ENCODE measurements around the gene SORL1. TPM values are rescaled to one million over a fixed set of nuclear protein-coding genes. Genes with fewer than 3 reads are reported as not detected.

The SORL1 gene
- total and polyA plus RNA-seq, 2 of the 13 experiments (the other 11 are each of a cell fraction or from before 2014, with no cell fraction given): 21.3 to 148 TPM

- Histone ChIP-seq H3K27me3 (ENCODE audit: control insufficient read depth in 1 of 2, insufficient read depth in 2 of 2, low read length in 2 of 2) (no peaks in the 10 kb centered on the region), H2AFZ (ENCODE audit: low read length) (no peak overlapping the region), H3K9me3 (ENCODE audit: low read length) (no peaks in the 10 kb centered on the region), H3K36me3 (replicated peaks in 1 of 2; ENCODE audit: control insufficient read depth in 1 of 2, insufficient read depth in 2 of 2, low read length in 2 of 2) (peaks cover 24 to 78% of the 10 kb centered on the region in 2 experiments), H3K4me2 (ENCODE audit: low read depth, low read length) (no peak overlapping the region), H3K79me2 (ENCODE audit: insufficient read depth, low read length) (no peaks in the 10 kb centered on the region), H3K9ac (ENCODE audit: insufficient read depth, low read depth, low read length) (no peak overlapping the region), H3K27ac (ENCODE audit: extremely low read length, insufficient read depth, low read length) (no peak overlapping the region), H4K20me1 (ENCODE audit: insufficient read depth, low read length) (peaks cover 11% of the 10 kb centered on the region; the same call in 1 of the 2 replicates), H3K4me3 (replicated peaks in 1 of 3; ENCODE audit: insufficient read depth in 1 of 3, low read depth in 2 of 3, low read length in 3 of 3) (no peak overlapping the region), H3K4me1 (ENCODE audit: insufficient read depth, low read length) (no peaks in the 10 kb centered on the region)
- ChIA-PET CTCF (ENCODE audit: low intra/inter-chr PET ratio, low total read pairs) (no interaction called here), POLR2A (no interaction called here)
- ATAC-seq (no peak), DNase-seq (ENCODE audit: low spot score) (no peak), FAIRE-seq (no peak)
- in situ Hi-C loops (cut with HindIII; ENCODE audit: extremely low pct_ligation_motif_present, low pct_unique_long_range_greater_than_20kb): no loop called here
- no peak for TF ChIP-seq ZNF513 (CRISPR knock-in tag; conservative IDR thresholded peaks at IDR 0.05)
- TF ChIP-seq ISL2 (CRISPR knock-in tag; IDR thresholded peaks at IDR 0.05): no peak
- TF ChIP-seq ZNF768 (CRISPR knock-in tag; IDR thresholded peaks at IDR 0.05): no peak
- TF ChIP-seq, protein P1, sequence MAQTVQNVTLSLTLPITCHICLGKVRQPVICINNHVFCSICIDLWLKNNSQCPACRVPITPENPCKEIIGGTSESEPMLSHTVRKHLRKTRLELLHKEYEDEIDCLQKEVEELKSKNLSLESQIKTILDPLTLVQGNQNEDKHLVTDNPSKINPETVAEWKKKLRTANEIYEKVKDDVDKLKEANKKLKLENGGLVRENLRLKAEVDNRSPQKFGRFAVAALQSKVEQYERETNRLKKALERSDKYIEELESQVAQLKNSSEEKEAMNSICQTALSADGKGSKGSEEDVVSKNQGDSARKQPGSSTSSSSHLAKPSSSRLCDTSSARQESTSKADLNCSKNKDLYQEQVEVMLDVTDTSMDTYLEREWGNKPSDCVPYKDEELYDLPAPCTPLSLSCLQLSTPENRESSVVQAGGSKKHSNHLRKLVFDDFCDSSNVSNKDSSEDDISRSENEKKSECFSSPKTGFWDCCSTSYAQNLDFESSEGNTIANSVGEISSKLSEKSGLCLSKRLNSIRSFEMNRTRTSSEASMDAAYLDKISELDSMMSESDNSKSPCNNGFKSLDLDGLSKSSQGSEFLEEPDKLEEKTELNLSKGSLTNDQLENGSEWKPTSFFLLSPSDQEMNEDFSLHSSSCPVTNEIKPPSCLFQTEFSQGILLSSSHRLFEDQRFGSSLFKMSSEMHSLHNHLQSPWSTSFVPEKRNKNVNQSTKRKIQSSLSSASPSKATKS (CRISPR knock-in tag; IDR thresholded peaks at IDR 0.05): no peak
- no peak for TF ChIP-seq TEAD2 (CRISPR knock-in tag; IDR thresholded peaks at IDR 0.05)
- TF ChIP-seq MEF2D (CRISPR knock-in tag; IDR thresholded peaks at IDR 0.05): no peak
- TF ChIP-seq EEA1 (CRISPR knock-in tag; IDR thresholded peaks at IDR 0.05; ENCODE audit: borderline replicate concordance): no peak
- TF ChIP-seq, protein P2, sequence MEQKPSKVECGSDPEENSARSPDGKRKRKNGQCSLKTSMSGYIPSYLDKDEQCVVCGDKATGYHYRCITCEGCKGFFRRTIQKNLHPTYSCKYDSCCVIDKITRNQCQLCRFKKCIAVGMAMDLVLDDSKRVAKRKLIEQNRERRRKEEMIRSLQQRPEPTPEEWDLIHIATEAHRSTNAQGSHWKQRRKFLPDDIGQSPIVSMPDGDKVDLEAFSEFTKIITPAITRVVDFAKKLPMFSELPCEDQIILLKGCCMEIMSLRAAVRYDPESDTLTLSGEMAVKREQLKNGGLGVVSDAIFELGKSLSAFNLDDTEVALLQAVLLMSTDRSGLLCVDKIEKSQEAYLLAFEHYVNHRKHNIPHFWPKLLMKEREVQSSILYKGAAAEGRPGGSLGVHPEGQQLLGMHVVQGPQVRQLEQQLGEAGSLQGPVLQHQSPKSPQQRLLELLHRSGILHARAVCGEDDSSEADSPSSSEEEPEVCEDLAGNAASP (CRISPR knock-in tag; IDR thresholded peaks at IDR 0.05; ENCODE audit: borderline replicate concordance): no peak
- TF ChIP-seq ZNF33A (CRISPR knock-in tag; IDR thresholded peaks at IDR 0.05; ENCODE audit: borderline replicate concordance): no peak
- no peak for TF ChIP-seq THAP8 (CRISPR knock-in tag; IDR thresholded peaks at IDR 0.05; ENCODE audit: borderline replicate concordance)
- TF ChIP-seq ZNF101 (CRISPR knock-in tag; IDR thresholded peaks at IDR 0.05; ENCODE audit: borderline replicate concordance, low read depth): no peak
- TF ChIP-seq NPAS2 (CRISPR knock-in tag; IDR thresholded peaks at IDR 0.05; ENCODE audit: borderline replicate concordance): no peak
- intact Hi-C loops (cut with micrococcal nuclease; ENCODE audit: unreplicated experiment): no loop called here
- BruUV-seq (replicated peaks): no TSS peak
- 94% methylated on average over 12 of the region's 12 CpGs for WGBS (ENCODE audit: low lambda C conversion rate)
These were observed 82.3 kb downstream of the SORL1 start for GRCh38 chr11:121534131-121535093.

All from HepG2 (cell line).